NB4 (cell line): ENCODE measurements around the gene B3GLCT.
A peak's percentile ranks its signal among the peaks of the same experiment; 100 is the strongest.
"Not testable (repeated sequence)": the region's sequence is repeated elsewhere in the genome, so short reads cannot be mapped to it uniquely, and the experiment has no call there.

ENCODE experiments used
- DNase-seq: peaks from one replicate; pipeline ENCODE4 v3.0.0; 2010; ENCODE audit warnings: low read depth
- H3K4me3 ChIP-seq: one replicate; pipeline ENCODE4 v1.5.1; 2011; ENCODE audit warnings: mild to moderate bottlenecking, low read depth, low read length, moderate library complexity
- MAX ChIP-seq: IDR thresholded peaks from 2 replicates; pipeline ENCODE4 v1.6.1; 2011; ENCODE audit warnings: low read depth, low read length
- MYC ChIP-seq: IDR thresholded peaks from 2 replicates; pipeline ENCODE4 v1.6.1; 2011; ENCODE audit warnings: low read depth, low read length
- POLR2A ChIP-seq: IDR thresholded peaks from 2 replicates; pipeline ENCODE4 v1.6.1; 2011; ENCODE audit warnings: mild to moderate bottlenecking; ENCODE audit not compliant: insufficient read length; ENCODE audit errors: extremely low read depth
- TF ChIP-seq, protein P1 (sequence below): IDR thresholded peaks from one replicate; pipeline ENCODE4 v1.5.1; 2012; ENCODE audit warnings: low read depth, low read length

The B3GLCT gene

DNA sequence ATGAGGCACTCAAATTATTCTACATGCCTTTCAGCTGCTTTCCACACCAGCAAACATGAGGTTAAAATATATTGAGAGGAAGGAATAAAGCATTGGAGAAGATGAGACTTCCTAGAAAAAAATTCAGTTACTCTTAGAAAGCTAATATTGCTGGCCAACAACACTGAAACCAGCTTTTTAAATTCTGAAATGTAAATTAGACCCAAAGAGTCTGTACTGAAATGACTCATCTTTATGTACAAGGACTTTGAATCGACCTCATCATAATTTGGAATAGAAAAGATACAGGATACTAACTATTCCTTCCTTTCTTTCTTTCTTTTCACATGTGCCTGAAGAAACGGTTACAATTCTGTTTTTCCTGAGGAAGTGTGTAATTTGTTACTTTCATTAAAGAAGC lies 31.6 kb upstream of the B3GLCT start:
- TF ChIP-seq POLR2A (no peak), MYC (no peak), MAX (no peak)
- TF ChIP-seq, protein P1, sequence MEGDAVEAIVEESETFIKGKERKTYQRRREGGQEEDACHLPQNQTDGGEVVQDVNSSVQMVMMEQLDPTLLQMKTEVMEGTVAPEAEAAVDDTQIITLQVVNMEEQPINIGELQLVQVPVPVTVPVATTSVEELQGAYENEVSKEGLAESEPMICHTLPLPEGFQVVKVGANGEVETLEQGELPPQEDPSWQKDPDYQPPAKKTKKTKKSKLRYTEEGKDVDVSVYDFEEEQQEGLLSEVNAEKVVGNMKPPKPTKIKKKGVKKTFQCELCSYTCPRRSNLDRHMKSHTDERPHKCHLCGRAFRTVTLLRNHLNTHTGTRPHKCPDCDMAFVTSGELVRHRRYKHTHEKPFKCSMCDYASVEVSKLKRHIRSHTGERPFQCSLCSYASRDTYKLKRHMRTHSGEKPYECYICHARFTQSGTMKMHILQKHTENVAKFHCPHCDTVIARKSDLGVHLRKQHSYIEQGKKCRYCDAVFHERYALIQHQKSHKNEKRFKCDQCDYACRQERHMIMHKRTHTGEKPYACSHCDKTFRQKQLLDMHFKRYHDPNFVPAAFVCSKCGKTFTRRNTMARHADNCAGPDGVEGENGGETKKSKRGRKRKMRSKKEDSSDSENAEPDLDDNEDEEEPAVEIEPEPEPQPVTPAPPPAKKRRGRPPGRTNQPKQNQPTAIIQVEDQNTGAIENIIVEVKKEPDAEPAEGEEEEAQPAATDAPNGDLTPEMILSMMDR: no peak
- H3K4me3 ChIP-seq: no peak overlapping the region
- no peak for DNase-seq

- DNase-seq: no peak
- TF ChIP-seq, protein P1: no peak
- TF ChIP-seq MAX: no peak
- TF ChIP-seq MYC: no peak
- TF ChIP-seq POLR2A: no peak
- H3K4me3 ChIP-seq: no peak overlapping the region
Measured at GRCh38 chr13:31168736-31169135, 31.0 kb upstream of the B3GLCT start.

GRCh38 chr13:31172001-31172400 lies 27.8 kb upstream of the B3GLCT start:
- H3K4me3 ChIP-seq: no peak overlapping the region
- DNase-seq: peak; percentile 27
- TF ChIP-seq POLR2A (no peak), MAX (no peak), MYC (no peak)
- TF ChIP-seq, protein P1: no peak

DNA sequence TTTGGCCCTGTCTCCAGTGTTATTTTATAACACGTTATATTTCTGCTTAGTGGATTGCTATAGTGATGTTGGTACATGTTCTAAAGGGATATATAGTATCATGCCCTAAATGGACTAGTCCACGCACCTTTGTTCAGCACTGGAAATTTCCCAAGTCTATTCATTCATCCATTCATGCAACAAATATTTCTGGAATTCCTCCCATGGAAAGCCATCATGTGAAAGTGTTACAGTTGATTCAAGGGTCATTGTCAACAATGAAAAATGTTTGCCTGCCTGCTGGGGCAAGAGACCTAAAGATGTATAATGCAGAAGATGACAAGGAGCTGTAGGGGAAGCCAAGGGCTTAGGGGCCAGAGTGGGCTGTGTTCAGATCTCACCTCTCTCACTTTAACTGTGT lies 27.2 kb upstream of the B3GLCT start:
- no peak overlapping the region for H3K4me3 ChIP-seq
- no peak for DNase-seq
- TF ChIP-seq POLR2A: no peak
- TF ChIP-seq MAX: no peak
- TF ChIP-seq MYC: no peak

DNA sequence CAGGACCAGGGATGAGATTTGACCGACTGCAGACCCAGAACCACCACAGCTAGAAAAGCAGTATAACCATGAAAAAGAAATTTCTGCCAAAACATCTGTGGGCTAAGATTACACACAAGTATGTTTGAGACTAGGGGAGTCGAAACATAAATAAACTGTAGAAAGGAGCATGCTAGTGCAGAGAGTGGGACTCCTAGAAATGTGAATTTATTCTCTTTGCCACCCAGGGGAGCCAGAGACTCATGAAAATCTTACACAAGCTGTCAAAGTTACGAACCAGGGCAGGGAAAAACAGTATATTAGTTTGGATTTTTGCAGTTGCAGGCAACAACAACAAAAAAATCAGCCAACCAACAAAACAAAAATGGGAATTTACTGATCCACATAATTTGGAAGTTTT lies 25.8 kb upstream of the B3GLCT start:
- TF ChIP-seq, protein P1: no peak
- no peak for TF ChIP-seq MAX
- TF ChIP-seq MYC: no peak
- TF ChIP-seq POLR2A: no peak
- no peak for DNase-seq
- H3K4me3 ChIP-seq: no peak overlapping the region

DNA sequence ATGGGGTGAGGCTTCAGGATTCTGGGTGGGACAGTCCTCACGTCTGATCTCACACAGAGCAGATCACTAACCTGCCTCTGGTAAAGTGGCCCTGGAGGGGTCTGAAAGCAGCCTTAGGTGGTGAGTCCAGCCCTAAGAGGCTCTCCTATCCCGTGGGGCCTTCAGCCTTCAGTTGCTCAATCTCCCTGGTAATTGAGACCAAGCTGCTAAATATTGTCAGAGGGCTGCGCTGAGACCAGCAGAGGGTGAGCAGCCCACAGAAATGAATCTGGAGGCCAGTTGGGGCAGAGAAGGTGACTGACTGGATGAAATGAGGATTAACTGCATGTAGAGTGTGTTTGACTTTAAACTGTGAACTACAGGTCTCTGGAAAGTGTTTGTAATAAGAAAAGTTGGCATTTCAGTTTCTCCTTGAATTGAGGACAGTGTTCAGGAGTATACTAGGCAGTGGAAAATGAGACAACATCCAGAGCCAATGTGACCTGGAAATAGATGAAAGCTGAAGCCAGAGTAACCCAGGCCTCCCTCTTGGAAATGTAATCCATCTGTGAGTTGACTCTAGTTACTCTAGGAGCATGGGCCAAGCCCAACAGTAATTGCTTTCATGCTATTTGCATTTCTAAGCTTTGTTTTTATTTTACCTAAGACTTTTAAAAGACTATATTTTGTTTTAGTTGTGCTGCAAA lies 23.8 kb upstream of the B3GLCT start:
- TF ChIP-seq, protein P1: no peak
- TF ChIP-seq MAX (no peak), MYC (no peak), POLR2A (no peak)
- peak; percentile 32 for DNase-seq
- H3K4me3 ChIP-seq: no peak overlapping the region

DNA sequence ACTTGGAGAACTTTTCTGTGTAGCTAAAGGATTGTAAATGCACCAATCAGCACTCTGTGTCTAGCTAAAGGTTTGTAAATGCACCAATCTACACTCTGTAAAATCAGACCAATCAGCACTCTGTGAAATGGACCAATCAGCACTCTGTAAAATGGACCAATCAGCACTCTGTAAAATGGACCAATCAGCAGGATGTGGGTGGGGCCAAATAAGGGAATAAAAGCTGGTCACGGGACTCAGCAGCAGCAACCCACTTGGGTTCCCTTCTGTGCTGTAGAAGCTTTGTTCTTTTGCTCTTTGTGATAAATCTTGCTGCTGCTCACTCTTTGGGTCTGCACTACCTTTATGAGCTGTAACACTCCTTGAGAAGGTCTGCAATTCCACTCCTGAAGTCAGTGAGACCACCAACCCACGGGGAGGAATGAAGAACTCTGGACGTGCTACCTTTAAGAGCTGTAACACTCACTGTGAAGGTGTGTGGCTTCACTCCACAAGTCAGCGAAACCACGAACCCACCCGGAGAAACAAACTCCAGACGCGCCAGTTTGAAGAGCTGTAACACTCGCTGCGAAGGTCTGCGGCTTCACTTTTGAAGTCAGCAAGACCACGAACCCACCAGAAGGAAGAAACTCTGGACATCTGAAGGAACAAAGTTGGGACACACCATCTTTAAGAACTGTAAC lies 21.8 kb upstream of the B3GLCT start:
- not testable (repeated sequence) for DNase-seq, H3K4me3 ChIP-seq
